Measurements from ENCODE around the gene VAPB. TPM values are rescaled to one million over a fixed set of nuclear protein-coding genes. Genes with fewer than 3 reads are reported as not detected.
A peak's percentile ranks its signal among the peaks of the same experiment; 100 is the strongest.

Gene VAPB
- 10 to 100 TPM; 11.2 to 30.0 (median 23.1) TPM for total RNA-seq

- in situ Hi-C loops (cut with MboI; ENCODE audit: low pct_unique_long_range_greater_than_20kb in 2 of 9, low sequenced_read_pairs in 9 of 9, unreplicated experiment in 9 of 9), result no loop called here
- H3K4me1 ChIP-seq (replicated peaks in 1 of 2), result peaks cover 11 to 16% of the 10 kb centered on the region in 2 donors
- 0% methylated on average over 5 to 8 of the region's 51 CpGs; no CpG with 5 or more reads in 8 of the 10 experiments for WGBS, 10 experiments
- H3K4me3 ChIP-seq, result peak within 1 kb of the TSS; percentile 40 to 68 (median 61)
- peak within 1 kb of the TSS; percentile 79 to 88 for H3K27ac ChIP-seq
- ATAC-seq (replicated peaks in 6 of 8), result peak; percentile 95 to 99 (median 99)
These were observed at the start of gene VAPB for GRCh38 chr20:58388882-58389323. Gene VAPB, plus strand, starts transcription at chr20:58389229. Its CDS starts 231 bp downstream, at chr20:58389460.

- WGBS, 10 experiments, result 78 to 100% (median 90%) methylated on average over 1 to 5 of the region's 6 CpGs; no CpG with 5 or more reads in 2 of the 10 experiments
- in situ Hi-C loops (cut with MboI; ENCODE audit: low pct_unique_long_range_greater_than_20kb in 2 of 9, low sequenced_read_pairs in 9 of 9, unreplicated experiment in 9 of 9), result no loop called here
- ATAC-seq (replicated peaks in 6 of 8), result no peak
- Histone ChIP-seq H3K27ac (no peak overlapping the region), H3K4me1 (replicated peaks in 1 of 2) (no peaks in the 10 kb centered on the region), H3K4me3 (no peak overlapping the region)
These were observed 49.3 kb upstream of the VAPB start for GRCh38 chr20:58339741-58340140.

- 83 to 90% (median 84%) methylated on average over 1 to 4 of the region's 4 CpGs; no CpG with 5 or more reads in 7 of the 10 experiments for WGBS, 10 experiments
- in situ Hi-C loops (cut with MboI; ENCODE audit: low pct_unique_long_range_greater_than_20kb in 2 of 9, low sequenced_read_pairs in 9 of 9, unreplicated experiment in 9 of 9), result no loop called here
- no peaks in the 10 kb centered on the region for H3K4me1 ChIP-seq (replicated peaks in 1 of 2)
- ATAC-seq (replicated peaks in 6 of 8), result no peak
- H3K4me3 ChIP-seq, result no peak overlapping the region
- H3K27ac ChIP-seq, result no peak overlapping the region
These were observed 48.9 kb upstream of the VAPB start for GRCh38 chr20:58340151-58340550.

GRCh38 chr20:58340853-58341252 lies 48.2 kb upstream of the VAPB start:
- H3K4me3 ChIP-seq, result no peak overlapping the region
- ATAC-seq (replicated peaks in 6 of 8), result no peak
- in situ Hi-C loops (cut with MboI; ENCODE audit: low pct_unique_long_range_greater_than_20kb in 2 of 9, low sequenced_read_pairs in 9 of 9, unreplicated experiment in 9 of 9), result no loop called here

GRCh38 chr20:58342104-58342945 lies 46.7 kb upstream of the VAPB start:
- H3K27ac ChIP-seq, result no peak overlapping the region
- WGBS, 10 experiments, result 60 to 100% (median 100%) methylated on average over 1 to 3 of the region's 3 CpGs; no CpG with 5 or more reads in 1 of the 10 experiments
- in situ Hi-C loops (cut with MboI; ENCODE audit: low pct_unique_long_range_greater_than_20kb in 2 of 9, low sequenced_read_pairs in 9 of 9, unreplicated experiment in 9 of 9), result no loop called here
- no peak overlapping the region for H3K4me3 ChIP-seq
- H3K4me1 ChIP-seq (replicated peaks in 1 of 2), result no peaks in the 10 kb centered on the region
- peak in 1 of 8 experiments; percentile 26 for ATAC-seq (replicated peaks in 6 of 8)

More at GRCh38 chr20:58340853-58341252, 48.2 kb upstream of the VAPB start:
- Histone ChIP-seq H3K4me1 (replicated peaks in 1 of 2) (no peaks in the 10 kb centered on the region), H3K27ac (no peak overlapping the region)
- 70 to 100% (median 85%) methylated on average over 1 to 2 of the region's 2 CpGs; no CpG with 5 or more reads in 2 of the 10 experiments for WGBS, 10 experiments

- H3K4me1 ChIP-seq (replicated peaks in 1 of 2), result no peaks in the 10 kb centered on the region
- in situ Hi-C loops (cut with MboI; ENCODE audit: low pct_unique_long_range_greater_than_20kb in 2 of 9, low sequenced_read_pairs in 9 of 9, unreplicated experiment in 9 of 9), result no loop called here
- no peak overlapping the region for H3K27ac ChIP-seq
- H3K4me3 ChIP-seq, result no peak overlapping the region
- 60 to 100% (median 85%) methylated on average over 1 to 4 of the region's 4 CpGs; no CpG with 5 or more reads in 1 of the 10 experiments for WGBS, 10 experiments
- no peak for ATAC-seq (replicated peaks in 6 of 8)
These were observed 44.3 kb upstream of the VAPB start for GRCh38 chr20:58344741-58345140.

- 40 to 100% (median 86%) methylated on average over 1 to 3 of the region's 3 CpGs; no CpG with 5 or more reads in 3 of the 10 experiments for WGBS, 10 experiments
- in situ Hi-C loops (cut with MboI; ENCODE audit: low pct_unique_long_range_greater_than_20kb in 2 of 9, low sequenced_read_pairs in 9 of 9, unreplicated experiment in 9 of 9), result no loop called here
- Histone ChIP-seq H3K4me3 (no peak overlapping the region), H3K4me1 (replicated peaks in 1 of 2) (no peaks in the 10 kb centered on the region), H3K27ac (no peak overlapping the region)
- ATAC-seq (replicated peaks in 6 of 8), result peak in 3 of 8 experiments; percentile 27 to 100 (median 97)
These were observed 39.5 kb upstream of the VAPB start for GRCh38 chr20:58349570-58349969.

GRCh38 chr20:58352468-58352867 lies 36.6 kb upstream of the VAPB start:
- no peaks in the 10 kb centered on the region for H3K4me1 ChIP-seq (replicated peaks in 1 of 2)
- H3K27ac ChIP-seq, result no peak overlapping the region
- no peak overlapping the region for H3K4me3 ChIP-seq
- in situ Hi-C loops (cut with MboI; ENCODE audit: low pct_unique_long_range_greater_than_20kb in 2 of 9, low sequenced_read_pairs in 9 of 9, unreplicated experiment in 9 of 9), result no loop called here
- WGBS, 10 experiments, result 71 to 100% (median 88%) methylated on average over 1 to 2 of the region's 2 CpGs; no CpG with 5 or more reads in 4 of the 10 experiments
- ATAC-seq (replicated peaks in 6 of 8), result no peak

GRCh38 chr20:58359441-58359840 lies 29.6 kb upstream of the VAPB start:
- no peak overlapping the region for H3K27ac ChIP-seq
- H3K4me1 ChIP-seq (replicated peaks in 1 of 2), result no peaks in the 10 kb centered on the region
- WGBS, 10 experiments, result 62 to 95% (median 85%) methylated on average over 1 to 8 of the region's 8 CpGs
- H3K4me3 ChIP-seq, result no peak overlapping the region
- ATAC-seq (replicated peaks in 6 of 8), result no peak
- in situ Hi-C loops (cut with MboI; ENCODE audit: low pct_unique_long_range_greater_than_20kb in 2 of 9, low sequenced_read_pairs in 9 of 9, unreplicated experiment in 9 of 9), result no loop called here

GRCh38 chr20:58360936-58361335 lies 28.1 kb upstream of the VAPB start:
- in situ Hi-C loops (cut with MboI; ENCODE audit: low pct_unique_long_range_greater_than_20kb in 2 of 9, low sequenced_read_pairs in 9 of 9, unreplicated experiment in 9 of 9), result no loop called here
- Histone ChIP-seq H3K4me1 (replicated peaks in 1 of 2) (peaks cover 6 to 8% of the 10 kb centered on the region in 2 donors), H3K27ac (no peak overlapping the region), H3K4me3 (no peak overlapping the region)
- no peak for ATAC-seq (replicated peaks in 6 of 8)

- 30 to 100% (median 78%) methylated on average over 2 to 9 of the region's 9 CpGs; no CpG with 5 or more reads in 1 of the 10 experiments for WGBS, 10 experiments
- peak in 4 of 8 experiments; percentile 16 to 89 (median 78) for ATAC-seq (replicated peaks in 6 of 8)
- Histone ChIP-seq H3K4me1 (replicated peaks in 1 of 2) (peaks cover 10 to 15% of the 10 kb centered on the region in 2 donors), H3K4me3 (no peak overlapping the region), H3K27ac (no peak overlapping the region)
- in situ Hi-C loops (cut with MboI; ENCODE audit: low pct_unique_long_range_greater_than_20kb in 2 of 9, low sequenced_read_pairs in 9 of 9, unreplicated experiment in 9 of 9), result no loop called here
These were observed 27.4 kb upstream of the VAPB start for GRCh38 chr20:58361481-58362205.

- Histone ChIP-seq H3K4me3 (no peak overlapping the region), H3K4me1 (replicated peaks in 1 of 2) (peaks cover 14 to 19% of the 10 kb centered on the region in 2 donors), H3K27ac (no peak overlapping the region)
- 67 to 100% (median 100%) methylated on average over 1 of the region's 1 CpG; no CpG with 5 or more reads in 2 of the 10 experiments for WGBS, 10 experiments
- in situ Hi-C loops (cut with MboI; ENCODE audit: low pct_unique_long_range_greater_than_20kb in 2 of 9, low sequenced_read_pairs in 9 of 9, unreplicated experiment in 9 of 9), result no loop called here
- no peak for ATAC-seq (replicated peaks in 6 of 8)
These were observed 26.9 kb upstream of the VAPB start for GRCh38 chr20:58362206-58362516.

GRCh38 chr20:58362970-58363369 lies 26.1 kb upstream of the VAPB start:
- H3K27ac ChIP-seq, result no peak overlapping the region
- in situ Hi-C loops (cut with MboI; ENCODE audit: low pct_unique_long_range_greater_than_20kb in 2 of 9, low sequenced_read_pairs in 9 of 9, unreplicated experiment in 9 of 9), result no loop called here
- H3K4me3 ChIP-seq, result no peak overlapping the region
- 88 to 100% (median 94%) methylated on average over 2 to 4 of the region's 4 CpGs; no CpG with 5 or more reads in 1 of the 10 experiments for WGBS, 10 experiments
- no peak for ATAC-seq (replicated peaks in 6 of 8)
- H3K4me1 ChIP-seq (replicated peaks in 1 of 2), result peaks cover 14 to 19% of the 10 kb centered on the region in 2 donors
